Mammary epithelial cell (primary cell): ENCODE measurements around the gene NLRP1.

Experiments used
- EZH2 ChIP-seq: IDR thresholded peaks from 2 replicates; pipeline ENCODE4 v1.6.1; 2012; ENCODE audit warnings: low read length, inconsistent platforms, borderline replicate concordance
- TF ChIP-seq, protein P1 (sequence below), 2 donors: IDR thresholded peaks in 1 of 2; conservative IDR thresholded peaks in 1 of 2; 2 replicates each; pipeline ENCODE4 v1.5.1; 2011 to 2012; ENCODE audit warnings: inconsistent platforms in 2 of 2, low read length in 2 of 2, mild to moderate bottlenecking in 2 of 2, control low read depth in 1 of 2, low read depth in 1 of 2; ENCODE audit not compliant: insufficient read depth in 1 of 2; ENCODE audit errors: extremely low read depth in 1 of 2

DNA sequence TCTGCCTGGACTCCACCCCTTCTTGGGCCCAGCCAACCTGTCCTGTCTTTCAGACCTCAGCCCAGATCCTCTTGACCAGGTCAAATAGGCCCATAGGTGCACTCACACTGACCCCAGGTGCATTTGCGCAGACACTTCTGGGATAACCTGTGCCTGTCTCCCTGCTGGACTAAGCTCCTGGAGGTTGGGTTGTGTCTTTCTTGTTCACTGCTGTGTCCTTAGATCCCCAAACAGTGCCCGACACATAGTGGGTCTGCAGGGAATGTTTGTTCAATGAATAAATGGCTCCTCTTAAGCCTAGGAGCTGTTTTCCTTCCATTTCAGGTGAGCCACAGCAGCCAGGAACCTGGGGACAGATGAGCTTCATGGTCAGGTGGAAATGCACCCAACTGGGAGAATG is 48.9 kb downstream of the NLRP1 start:
- TF ChIP-seq, protein P1, sequence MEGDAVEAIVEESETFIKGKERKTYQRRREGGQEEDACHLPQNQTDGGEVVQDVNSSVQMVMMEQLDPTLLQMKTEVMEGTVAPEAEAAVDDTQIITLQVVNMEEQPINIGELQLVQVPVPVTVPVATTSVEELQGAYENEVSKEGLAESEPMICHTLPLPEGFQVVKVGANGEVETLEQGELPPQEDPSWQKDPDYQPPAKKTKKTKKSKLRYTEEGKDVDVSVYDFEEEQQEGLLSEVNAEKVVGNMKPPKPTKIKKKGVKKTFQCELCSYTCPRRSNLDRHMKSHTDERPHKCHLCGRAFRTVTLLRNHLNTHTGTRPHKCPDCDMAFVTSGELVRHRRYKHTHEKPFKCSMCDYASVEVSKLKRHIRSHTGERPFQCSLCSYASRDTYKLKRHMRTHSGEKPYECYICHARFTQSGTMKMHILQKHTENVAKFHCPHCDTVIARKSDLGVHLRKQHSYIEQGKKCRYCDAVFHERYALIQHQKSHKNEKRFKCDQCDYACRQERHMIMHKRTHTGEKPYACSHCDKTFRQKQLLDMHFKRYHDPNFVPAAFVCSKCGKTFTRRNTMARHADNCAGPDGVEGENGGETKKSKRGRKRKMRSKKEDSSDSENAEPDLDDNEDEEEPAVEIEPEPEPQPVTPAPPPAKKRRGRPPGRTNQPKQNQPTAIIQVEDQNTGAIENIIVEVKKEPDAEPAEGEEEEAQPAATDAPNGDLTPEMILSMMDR (conservative IDR thresholded peaks at IDR 0.05 in 1 of 2, IDR thresholded peaks at IDR 0.05 in 1 of 2; ENCODE audit: extremely low read depth in 1 of 2, insufficient read depth in 1 of 2, low read depth in 1 of 2, low read length in 2 of 2): no peak
- no peak for TF ChIP-seq EZH2
